ENCODE measurements around the gene NFIC. TPM values are rescaled to one million over a fixed set of nuclear protein-coding genes. Genes with fewer than 3 reads are reported as not detected.
A peak's percentile ranks its signal among the peaks of the same experiment; 100 is the strongest.
"Not testable (repeated sequence)": the region's sequence is repeated elsewhere in the genome, so short reads cannot be mapped to it uniquely, and the experiment has no call there.

NFIC gene
- total RNA-seq, 2 donors from 2014 or later: 16.7 to 18.1 TPM

DNA sequence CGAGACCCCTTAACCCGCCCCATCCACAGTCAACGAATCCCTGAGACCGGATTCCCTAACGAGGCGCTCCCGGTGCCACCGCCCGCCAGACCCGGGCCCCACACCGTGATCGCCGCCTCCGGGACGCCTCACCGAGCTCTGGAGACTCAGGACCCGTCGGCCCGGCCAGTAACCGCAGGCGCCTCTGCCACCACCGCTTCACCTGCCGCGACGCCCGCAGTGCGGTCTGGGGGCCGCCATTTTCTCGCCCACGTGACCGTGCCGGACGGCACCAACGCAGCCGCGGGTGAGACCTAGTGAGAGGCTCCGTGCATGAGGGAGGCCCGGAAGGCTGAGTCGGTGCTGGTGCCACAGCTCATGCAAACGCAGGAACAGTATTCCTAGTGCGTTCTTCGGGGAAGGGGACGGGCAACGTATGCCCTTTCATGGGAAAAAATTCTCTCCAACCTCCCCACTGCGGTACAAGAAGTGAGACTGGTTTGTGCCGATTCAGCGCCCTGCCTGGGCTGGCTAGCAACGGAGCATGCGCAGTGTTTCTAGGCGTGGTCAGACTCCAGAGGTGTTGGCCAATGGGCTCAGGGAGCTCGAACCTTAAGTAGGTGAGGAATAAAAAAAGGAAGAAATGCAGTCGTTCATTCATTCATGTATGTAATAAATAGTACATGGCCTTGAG is 134.2 kb downstream of the NFIC start, which contains the start of gene DOHH:
TSS of gene DOHH (minus strand) at position 246 of the 673 bp plus-strand sequence. CDS start 3,860 bp downstream, outside the sequence.
- Mint-ChIP-seq H3K27ac (peak within 1 kb of the TSS; percentile 100), H3K4me1 (peaks cover 14% of the 10 kb centered on the region), H3K9me3 (peaks cover 4% of the 10 kb centered on the region), H3K36me3 (ENCODE audit: low read depth) (peaks cover 20% of the 10 kb centered on the region), H3K27me3 (no peaks in the 10 kb centered on the region), H3K4me3 (peak within 1 kb of the TSS; percentile 94)
- ATAC-seq (replicated peaks): peak; percentile 91

- Mint-ChIP-seq H3K9me3 (peaks cover 4% of the 10 kb centered on the region), H3K27ac (no peak overlapping the region), H3K36me3 (ENCODE audit: low read depth) (peaks cover 14% of the 10 kb centered on the region), H3K4me3 (no peak overlapping the region), H3K27me3 (no peaks in the 10 kb centered on the region), H3K4me1 (peaks cover 14% of the 10 kb centered on the region)
- no peak for ATAC-seq (replicated peaks)
Measured at GRCh38 chr19:3501780-3502179, 135.4 kb downstream of the NFIC start.

DNA sequence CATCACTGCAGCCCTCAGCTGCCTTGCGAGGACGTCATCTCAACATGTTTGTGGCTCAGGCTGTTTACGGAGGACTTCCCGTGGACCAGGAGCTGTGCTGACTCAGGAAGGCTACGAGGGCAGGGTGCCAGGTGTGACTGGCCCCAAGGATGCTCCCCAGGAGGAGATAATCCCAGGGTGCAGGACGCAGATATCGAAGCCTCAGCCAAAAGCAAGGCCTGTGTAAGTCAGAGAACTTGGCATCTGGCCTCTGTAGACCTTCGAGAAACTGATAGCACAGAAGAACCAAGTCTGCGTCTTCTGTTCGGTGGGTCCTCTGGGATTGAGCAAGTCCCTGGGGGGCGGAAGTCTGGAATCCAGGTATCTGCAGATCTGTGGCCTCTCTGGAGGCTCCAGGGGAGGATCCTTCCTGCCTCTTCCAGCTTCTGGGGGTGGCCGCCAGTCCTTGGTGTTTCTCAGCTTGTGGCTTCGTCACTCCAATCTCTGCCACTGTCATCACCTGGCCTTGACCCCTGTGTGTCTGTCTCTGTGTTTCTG is 136.7 kb downstream of the NFIC start:
- peaks cover 21% of the 10 kb centered on the region for H3K4me1 Mint-ChIP-seq
- ATAC-seq (replicated peaks): no peak
- no peak overlapping the region for H3K4me3 Mint-ChIP-seq
- H3K9me3 Mint-ChIP-seq: peaks cover 4% of the 10 kb centered on the region
- H3K36me3 Mint-ChIP-seq (ENCODE audit: low read depth): peaks cover 18% of the 10 kb centered on the region
- no peaks in the 10 kb centered on the region for H3K27me3 Mint-ChIP-seq
- H3K27ac Mint-ChIP-seq: no peak overlapping the region

DNA sequence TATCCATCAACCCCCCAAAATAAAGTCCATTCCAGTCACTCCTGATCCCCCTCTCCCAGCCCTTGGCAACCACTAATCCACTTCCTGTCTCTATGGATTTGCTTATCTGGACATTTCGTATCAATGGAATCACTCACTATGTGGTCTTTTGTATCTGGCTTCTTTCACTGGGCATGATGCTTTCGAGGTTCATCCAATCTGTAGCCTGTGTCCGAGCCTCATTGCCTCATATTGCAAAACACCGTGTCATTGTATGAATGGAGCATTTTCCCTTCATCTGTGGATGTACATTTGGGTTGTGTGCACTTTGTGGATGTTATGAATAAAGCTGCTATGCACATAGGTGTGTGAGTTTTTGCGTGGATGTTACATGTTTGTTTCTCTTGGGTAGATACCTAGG is 138.4 kb downstream of the NFIC start:
- no peak for ATAC-seq (replicated peaks)
- peaks cover 33% of the 10 kb centered on the region for H3K36me3 Mint-ChIP-seq (ENCODE audit: low read depth)
- no peaks in the 10 kb centered on the region for H3K27me3 Mint-ChIP-seq
- H3K4me1 Mint-ChIP-seq: peaks cover 24% of the 10 kb centered on the region
- peak overlapping the region; percentile 81 for H3K4me3 Mint-ChIP-seq
- H3K27ac Mint-ChIP-seq: no peak overlapping the region
- peaks cover 4% of the 10 kb centered on the region for H3K9me3 Mint-ChIP-seq

GRCh38 chr19:3505598-3506383 is 139.4 kb downstream of the NFIC start, which contains the start of gene FZR1:
TSS of gene FZR1 (plus strand) at chr19:3506311. CDS start at chr19:3522990, 16,679 bp downstream.
- peaks cover 25% of the 10 kb centered on the region for H3K4me1 Mint-ChIP-seq
- H3K27me3 Mint-ChIP-seq: no peaks in the 10 kb centered on the region
- peak; percentile 93 for ATAC-seq (replicated peaks)
- peaks cover 3% of the 10 kb centered on the region for H3K9me3 Mint-ChIP-seq
- peak within 1 kb of the TSS; percentile 97 for H3K27ac Mint-ChIP-seq
- peak within 1 kb of the TSS; percentile 81 for H3K4me3 Mint-ChIP-seq
- peaks cover 32% of the 10 kb centered on the region for H3K36me3 Mint-ChIP-seq (ENCODE audit: low read depth)

GRCh38 chr19:3506384-3507340 is 140.3 kb downstream of the NFIC start:
- Mint-ChIP-seq H3K4me3 (peak overlapping the region; percentile 81), H3K36me3 (ENCODE audit: low read depth) (peaks cover 32% of the 10 kb centered on the region), H3K27ac (peak overlapping the region; percentile 97), H3K27me3 (no peaks in the 10 kb centered on the region), H3K4me1 (peaks cover 20% of the 10 kb centered on the region), H3K9me3 (no peaks in the 10 kb centered on the region)
- ATAC-seq (replicated peaks): no peak

- peaks cover 20% of the 10 kb centered on the region for H3K4me1 Mint-ChIP-seq
Measured at GRCh38 chr19:3507371-3508120, 141.2 kb downstream of the NFIC start.

DNA sequence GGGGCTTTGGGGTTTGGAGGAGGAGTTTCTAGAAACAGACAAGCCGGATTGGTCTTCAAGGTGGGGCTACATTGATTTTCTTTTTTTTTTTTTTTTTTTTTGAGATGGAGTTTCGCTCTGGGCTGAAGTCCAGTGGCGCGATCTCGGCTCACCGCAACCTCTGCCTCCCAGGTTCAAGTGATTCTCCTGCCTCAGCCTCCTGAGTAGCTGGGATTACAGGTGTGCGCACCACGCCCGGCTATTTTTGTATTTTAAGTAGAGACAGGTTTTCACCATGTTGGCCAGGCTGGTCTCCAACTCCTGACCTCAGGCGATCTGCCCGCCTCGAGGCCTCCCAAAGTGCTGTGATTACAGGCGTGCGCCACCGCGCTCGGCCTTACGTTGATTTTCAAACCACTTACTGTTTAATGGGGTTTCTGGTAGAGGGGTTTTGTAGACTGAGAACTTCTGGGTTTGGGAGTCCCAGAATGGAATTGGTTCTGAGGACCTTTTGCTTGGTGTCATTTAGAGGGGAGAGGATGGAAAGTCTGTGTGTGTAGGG is 141.8 kb downstream of the NFIC start:
- not testable (repeated sequence) for ATAC-seq (replicated peaks); H3K27me3 Mint-ChIP-seq; H3K27ac Mint-ChIP-seq; H3K9me3 Mint-ChIP-seq
- H3K4me3 Mint-ChIP-seq: peak overlapping the region; percentile 81
- peaks cover 20% of the 10 kb centered on the region for H3K4me1 Mint-ChIP-seq
- peaks cover 36% of the 10 kb centered on the region for H3K36me3 Mint-ChIP-seq (ENCODE audit: low read depth)

More at GRCh38 chr19:3507371-3508120, 141.2 kb downstream of the NFIC start:
- no peaks in the 10 kb centered on the region for H3K27me3 Mint-ChIP-seq
- H3K4me3 Mint-ChIP-seq: peak overlapping the region; percentile 81
- H3K36me3 Mint-ChIP-seq (ENCODE audit: low read depth): peaks cover 36% of the 10 kb centered on the region
- H3K9me3 Mint-ChIP-seq: no peaks in the 10 kb centered on the region
- no peak for ATAC-seq (replicated peaks)
- H3K27ac Mint-ChIP-seq: peak overlapping the region; percentile 97

DNA sequence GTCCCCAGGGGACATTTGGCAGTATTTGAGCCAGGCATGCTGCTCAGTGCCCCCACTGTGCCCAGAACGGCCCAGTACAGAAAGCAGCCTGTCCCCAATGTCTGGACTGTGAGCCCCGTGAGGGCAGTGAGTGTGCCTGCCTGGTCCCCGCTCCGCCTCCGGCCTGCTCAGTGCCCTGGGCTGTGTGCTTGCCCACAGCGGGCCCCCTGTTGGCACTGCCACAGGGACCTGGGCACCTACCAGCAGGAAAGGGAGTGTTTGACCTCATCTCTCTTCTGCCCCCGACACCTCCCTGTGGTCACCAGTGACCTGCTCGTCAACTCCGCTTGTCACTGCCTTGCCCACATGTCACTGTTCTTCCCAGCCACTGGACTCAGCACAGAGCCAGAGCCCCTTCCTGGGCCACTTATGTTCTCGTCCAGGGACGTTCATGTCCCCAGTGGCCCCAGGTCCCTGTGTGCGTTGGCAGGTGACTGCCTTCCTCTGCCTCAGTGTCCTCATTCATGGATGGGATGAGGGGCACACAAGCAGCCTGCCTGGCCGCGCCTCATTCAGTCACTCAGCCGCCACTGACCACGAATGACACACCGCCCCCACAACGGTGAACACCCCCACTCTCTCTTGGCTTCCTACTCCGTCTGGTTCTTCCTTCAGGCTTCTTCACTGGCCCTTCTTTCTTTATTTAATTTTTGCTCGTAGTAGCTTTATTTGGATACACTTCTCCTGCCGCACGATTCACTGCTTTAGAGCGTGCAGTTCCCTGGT is 142.6 kb downstream of the NFIC start:
- Mint-ChIP-seq H3K4me1 (peaks cover 23% of the 10 kb centered on the region), H3K9me3 (no peaks in the 10 kb centered on the region), H3K4me3 (peak overlapping the region; percentile 81), H3K27me3 (no peaks in the 10 kb centered on the region), H3K27ac (peak overlapping the region; percentile 94), H3K36me3 (ENCODE audit: low read depth) (peaks cover 36% of the 10 kb centered on the region)
- no peak for ATAC-seq (replicated peaks)

- ATAC-seq (replicated peaks): peak; percentile 37
- peaks cover 29% of the 10 kb centered on the region for H3K4me1 Mint-ChIP-seq
Measured at GRCh38 chr19:3509566-3509989, 143.2 kb downstream of the NFIC start.

GRCh38 chr19:3510727-3511126 is 144.3 kb downstream of the NFIC start:
- H3K9me3 Mint-ChIP-seq: no peaks in the 10 kb centered on the region
- no peak overlapping the region for H3K4me3 Mint-ChIP-seq
- peaks cover 30% of the 10 kb centered on the region for H3K4me1 Mint-ChIP-seq
- no peaks in the 10 kb centered on the region for H3K27me3 Mint-ChIP-seq
- peaks cover 36% of the 10 kb centered on the region for H3K36me3 Mint-ChIP-seq (ENCODE audit: low read depth)
- no peak for ATAC-seq (replicated peaks)
- no peak overlapping the region for H3K27ac Mint-ChIP-seq

More at GRCh38 chr19:3509566-3509989, 143.2 kb downstream of the NFIC start:
- peak overlapping the region; percentile 81 for H3K4me3 Mint-ChIP-seq
- peaks cover 36% of the 10 kb centered on the region for H3K36me3 Mint-ChIP-seq (ENCODE audit: low read depth)
- H3K9me3 Mint-ChIP-seq: no peaks in the 10 kb centered on the region
- H3K27me3 Mint-ChIP-seq: no peaks in the 10 kb centered on the region
- peak overlapping the region; percentile 94 for H3K27ac Mint-ChIP-seq

DNA sequence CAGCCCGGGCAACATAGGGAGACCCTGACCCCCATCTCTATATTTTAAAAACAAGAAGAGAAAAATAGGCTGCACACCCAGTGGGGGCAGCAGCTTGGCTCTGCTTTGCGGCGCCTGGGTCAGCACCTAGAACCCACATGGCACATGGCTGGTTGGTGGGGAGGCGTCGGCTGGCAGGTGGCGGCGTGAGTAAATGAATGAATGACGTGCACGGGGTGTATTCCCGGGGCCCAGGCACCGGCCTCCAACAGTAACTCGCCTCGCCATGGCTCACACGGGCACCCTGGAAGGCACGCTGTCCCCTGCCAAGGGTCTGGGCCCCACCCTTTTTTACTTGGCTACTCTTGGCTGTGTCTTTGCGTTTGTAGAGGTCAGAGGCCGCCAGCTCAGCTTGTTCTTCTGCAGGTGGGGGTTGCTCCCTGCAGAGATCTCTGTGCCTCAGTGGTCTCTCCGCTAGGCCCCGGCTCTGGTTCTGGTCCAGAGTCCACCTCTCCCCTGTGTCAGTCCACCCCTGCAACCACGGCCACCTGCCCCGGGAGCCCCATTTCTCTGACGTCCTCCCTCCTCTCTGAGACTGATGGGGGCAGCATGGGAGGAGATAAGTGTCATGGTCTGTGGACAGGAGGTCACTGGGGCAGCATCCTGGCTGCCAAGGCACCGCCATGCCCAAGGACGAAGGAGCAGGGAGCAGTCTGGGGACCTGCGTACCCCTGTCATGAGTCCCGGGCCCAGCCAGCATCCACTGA is 145.3 kb downstream of the NFIC start:
- Mint-ChIP-seq H3K9me3 (no peaks in the 10 kb centered on the region), H3K36me3 (ENCODE audit: low read depth) (peaks cover 36% of the 10 kb centered on the region), H3K4me1 (peaks cover 30% of the 10 kb centered on the region), H3K27ac (no peak overlapping the region), H3K4me3 (no peak overlapping the region), H3K27me3 (no peaks in the 10 kb centered on the region)
- no peak for ATAC-seq (replicated peaks)

All from activated T-helper 17 cell treated with anti-CD3 and anti-CD28 coated beads, Interleukin-2, amount 50 U/mL, for 72 hours (primary cell).